Adipose tissue (tissue), 3 donors: ENCODE data around the gene GLB1L2. TPM values are rescaled to one million over a fixed set of nuclear protein-coding genes. Genes with fewer than 3 reads are reported as not detected.

Source experiments
- H3K27ac ChIP-seq: one replicate; pipeline ENCODE4 v1.5.1; 2013; ENCODE audit warnings: low read depth, low read length
- WGBS, 3 donors: extraction: QIAGEN DNeasy Blood & Tissue Kit; methylation state at CpG; one replicate each; pipeline ENCODE4 v1.1.7; 2013; 5-methylcytosine and 5-hydroxymethylcytosine counted together
- polyA plus RNA-seq, 3 donors: library from polyadenylated mRNA; stranded (reverse); fragments of 200-250 nt; gene quantifications; one replicate each; pipeline ENCODE4 v1.2.3, GENCODE V29; 2013
- donor health status: healthy with polysubstance abuse.
- donor health status: Bipolar disorder and iron deficiency.
- donor health status: healthy.

Gene GLB1L2
- polyA plus RNA-seq, 3 donors: 0.79 to 5.2 (median 1.3) TPM

GRCh38 chr11:134406264-134407185, 74.7 kb downstream of the GLB1L2 start:
- WGBS, 3 donors: 76 to 79% (median 79%) methylated on average over 11 of the region's 11 CpGs
- H3K27ac ChIP-seq: no peak overlapping the region

GRCh38 chr11:134407321-134407828, 75.6 kb downstream of the GLB1L2 start:
- WGBS, 3 donors: 54 to 63% (median 60%) methylated on average over 12 of the region's 12 CpGs
- no peak overlapping the region for H3K27ac ChIP-seq

- H3K27ac ChIP-seq: no peak overlapping the region
- 48 to 59% (median 55%) methylated on average over 6 to 8 of the region's 8 CpGs for WGBS, 3 donors
Observed at GRCh38 chr11:134407923-134408322, 76.1 kb downstream of the GLB1L2 start.

- 57 to 77% (median 76%) methylated on average over 15 of the region's 15 CpGs for WGBS, 3 donors
Observed at GRCh38 chr11:134409552-134410429, 78.0 kb downstream of the GLB1L2 start.

GRCh38 chr11:134410766-134411165, 79.0 kb downstream of the GLB1L2 start:
- 53 to 63% (median 63%) methylated on average over 5 of the region's 5 CpGs for WGBS, 3 donors
- H3K27ac ChIP-seq: no peak overlapping the region

More at GRCh38 chr11:134409552-134410429, 78.0 kb downstream of the GLB1L2 start:
- no peak overlapping the region for H3K27ac ChIP-seq

GRCh38 chr11:134412203-134413042, 80.6 kb downstream of the GLB1L2 start, which contains the start of gene B3GAT1:
Gene B3GAT1 (minus strand): TSS chr11:134412242. CDS start chr11:134387659, 24,583 bp downstream.
- 1 to 2% (median 1%) methylated on average over 39 to 92 of the region's 94 CpGs for WGBS, 3 donors
- H3K27ac ChIP-seq: no peak within 1 kb of the TSS

- H3K27ac ChIP-seq: no peak overlapping the region
Observed at GRCh38 chr11:134413043-134413825, 81.4 kb downstream of the GLB1L2 start.

GRCh38 chr11:134413826-134414731, 82.3 kb downstream of the GLB1L2 start:
- WGBS, 3 donors: 28 to 35% (median 32%) methylated on average over 18 of the region's 18 CpGs
- no peak overlapping the region for H3K27ac ChIP-seq

More at GRCh38 chr11:134413043-134413825, 81.4 kb downstream of the GLB1L2 start:
- 6 to 12% (median 10%) methylated on average over 22 of the region's 22 CpGs for WGBS, 3 donors

GRCh38 chr11:134414766-134415765, 83.3 kb downstream of the GLB1L2 start:
- no peak overlapping the region for H3K27ac ChIP-seq
- 28 to 29% (median 29%) methylated on average over 17 of the region's 17 CpGs for WGBS, 3 donors

GRCh38 chr11:134416726-134417125, 84.9 kb downstream of the GLB1L2 start:
- 66 to 77% (median 66%) methylated on average over 10 of the region's 10 CpGs for WGBS, 3 donors
- no peak overlapping the region for H3K27ac ChIP-seq

- WGBS, 3 donors: 45 to 51% (median 46%) methylated on average over 14 of the region's 14 CpGs
- no peak overlapping the region for H3K27ac ChIP-seq
Observed at GRCh38 chr11:134417871-134418840, 86.4 kb downstream of the GLB1L2 start.

GRCh38 chr11:134423106-134423505, 91.3 kb downstream of the GLB1L2 start:
- no peak overlapping the region for H3K27ac ChIP-seq
- WGBS, 3 donors: 68 to 81% (median 80%) methylated on average over 10 of the region's 10 CpGs

GRCh38 chr11:134425413-134425812, 93.6 kb downstream of the GLB1L2 start:
- 60 to 69% (median 61%) methylated on average over 2 of the region's 2 CpGs for WGBS, 3 donors
- H3K27ac ChIP-seq: no peak overlapping the region
